NB4 (cell line): ENCODE results near the gene EFCAB12.

Experiments used
- CTCF ChIP-seq: IDR thresholded peaks from one replicate; pipeline ENCODE4 v1.5.1; 2012; ENCODE audit warnings: low read depth, low read length
- MAX ChIP-seq: IDR thresholded peaks from 2 replicates; pipeline ENCODE4 v1.6.1; 2011; ENCODE audit warnings: low read depth, low read length
- MYC ChIP-seq: IDR thresholded peaks from 2 replicates; pipeline ENCODE4 v1.6.1; 2011; ENCODE audit warnings: low read depth, low read length
- POLR2A ChIP-seq: IDR thresholded peaks from 2 replicates; pipeline ENCODE4 v1.6.1; 2011; ENCODE audit warnings: mild to moderate bottlenecking; ENCODE audit not compliant: insufficient read length; ENCODE audit errors: extremely low read depth

- no peak for TF ChIP-seq CTCF
- TF ChIP-seq POLR2A = no peak
- no peak for TF ChIP-seq MYC
- no peak for TF ChIP-seq MAX
These were observed 19.9 kb upstream of the EFCAB12 start for GRCh38 chr3:129448186-129448895.
